Adrenal gland (tissue), 5 donors: ENCODE data around the gene SLC17A3.

ENCODE experiments used
- CTCF ChIP-seq, 6 experiments: fragments of 450-650 bp in 4 of 6; fragments of 200-600 bp in 2 of 6; sonication (generic) in 1 of 6; IDR thresholded peaks; 1 replicate in 5 of 6; 2 replicates in 1 of 6; pipeline versions ENCODE4 v1.5.1 to v1.8.0; 2016 to 2021; ENCODE audit warnings: antibody characterized with exemption in 6 of 6, mild to moderate bottlenecking in 2 of 6, moderate library complexity in 1 of 6
- POLR2A ChIP-seq, 2 donors: fragments of 450-650 bp; IDR thresholded peaks; one replicate each; pipeline ENCODE4 v1.6.1; 2017; ENCODE audit warnings: antibody characterized with exemption in 2 of 2, mild to moderate bottlenecking in 2 of 2, moderate library complexity in 1 of 2
- donor health status: DM: no; HTN: no; CAD: no.

GRCh38 chr6:25911351-25911750 is 37.3 kb upstream of the SLC17A3 start:
- no peak for TF ChIP-seq CTCF (IDR thresholded peaks at IDR 0.05)
- TF ChIP-seq POLR2A (IDR thresholded peaks at IDR 0.05), result no peak
